Measurements from ENCODE around the gene LRRC27. TPM values are rescaled to one million over a fixed set of nuclear protein-coding genes. Genes with fewer than 3 reads are reported as not detected.

LRRC27 gene
- total and polyA plus RNA-seq, 10 donors: 6.1 to 29.9 (median 16.6) TPM

- DNase-seq: peak; percentile 81
Observed at GRCh38 chr10:132306343-132306685, 25.7 kb upstream of the LRRC27 start.

GRCh38 chr10:132306864-132307751 is 24.9 kb upstream of the LRRC27 start:
- Histone ChIP-seq H3K9me3 (no peaks in the 10 kb centered on the region), H3K4me3 (peak overlapping the region; percentile 47 to 99 (median 94)), H3K27me3 (replicated peaks in 1 of 7) (peaks cover 0 to 44% (median 0%) of the 10 kb centered on the region in 7 donors), H3K36me3 (no peaks in the 10 kb centered on the region), H3K27ac (peak overlapping the region in 3 of 8 donors; percentile 84 to 87 (median 87)), H3K4me1 (peaks cover 6 to 26% (median 20%) of the 10 kb centered on the region in 6 donors)
- no peak for TF ChIP-seq CTCF (IDR thresholded peaks at IDR 0.05 in 8 of 11, conservative IDR thresholded peaks at IDR 0.05 in 3 of 11)
- TF ChIP-seq POLR2AphosphoS5 (IDR thresholded peaks at IDR 0.05): no peak
- no peak for TF ChIP-seq POLR2A (IDR thresholded peaks at IDR 0.05)
- intact Hi-C loops (cut with DNase I; ENCODE audit: low total_unique reads): no loop called here
- peak; percentile 92 for DNase-seq
- 6 to 15% (median 6%) methylated on average over 27 to 98 of the region's 98 CpGs for WGBS, 5 donors

More at GRCh38 chr10:132306343-132306685, 25.7 kb upstream of the LRRC27 start:
- peaks cover 0 to 44% (median 0%) of the 10 kb centered on the region in 7 donors for H3K27me3 ChIP-seq (replicated peaks in 1 of 7)
- H3K27ac ChIP-seq: no peak overlapping the region
- no peak for TF ChIP-seq POLR2AphosphoS5 (IDR thresholded peaks at IDR 0.05)
- TF ChIP-seq POLR2A (IDR thresholded peaks at IDR 0.05): no peak
- no peak for TF ChIP-seq CTCF (IDR thresholded peaks at IDR 0.05 in 8 of 11, conservative IDR thresholded peaks at IDR 0.05 in 3 of 11)
- H3K4me3 ChIP-seq: peak overlapping the region in 1 of 8 donors; percentile 99
- H3K4me1 ChIP-seq: peaks cover 6 to 26% (median 20%) of the 10 kb centered on the region in 6 donors
- 94 to 97% (median 96%) methylated on average over 16 of the region's 16 CpGs for WGBS, 5 donors
- H3K36me3 ChIP-seq: no peaks in the 10 kb centered on the region
- H3K9me3 ChIP-seq: no peaks in the 10 kb centered on the region
- intact Hi-C loops (cut with DNase I; ENCODE audit: low total_unique reads): no loop called here

- Histone ChIP-seq H3K36me3 (no peaks in the 10 kb centered on the region), H3K9me3 (no peaks in the 10 kb centered on the region), H3K27me3 (replicated peaks in 1 of 7) (peaks cover 0 to 44% (median 0%) of the 10 kb centered on the region in 7 donors), H3K4me1 (peaks cover 6 to 26% (median 20%) of the 10 kb centered on the region in 6 donors), H3K4me3 (peak within 1 kb of the TSS; percentile 92 to 99 (median 94)), H3K27ac (peak within 1 kb of the TSS; percentile 14 to 87 (median 80))
- intact Hi-C loops (cut with DNase I; ENCODE audit: low total_unique reads): no loop called here
- WGBS, 5 donors: 0 to 2% (median 1%) methylated on average over 6 to 84 of the region's 84 CpGs; no CpG with 5 or more reads in 1 of the 5 donors
- DNase-seq: peak; percentile 97
- TF ChIP-seq CTCF (IDR thresholded peaks at IDR 0.05 in 8 of 11, conservative IDR thresholded peaks at IDR 0.05 in 3 of 11): peak in 2 of 11 experiments; percentile 9 to 24
- TF ChIP-seq POLR2A (IDR thresholded peaks at IDR 0.05): peak in 1 of 3 donors; percentile 14
- peak; percentile 70 to 79 (median 77) for TF ChIP-seq POLR2AphosphoS5 (IDR thresholded peaks at IDR 0.05)
Observed at GRCh38 chr10:132307823-132308586, 24.0 kb upstream of the LRRC27 start, which contains the start of gene STK32C. Gene STK32C (minus strand): TSS chr10:132307950. CDS start chr10:132307833, 117 bp downstream.

All from spleen (tissue), 11 donors.